GM23338 (cell line): ENCODE results near the gene SEC14L1. TPM values are rescaled to one million over a fixed set of nuclear protein-coding genes. Genes with fewer than 3 reads are reported as not detected.

Experiments
- ATAC-seq: fragments of 200-7000 bp; cut with Tn5 transposase; 3 replicates; pipeline ENCODE4 v1.9.1; 2020
- DNase-seq: peaks from one replicate; pipeline ENCODE4 v3.0.0-alpha.2; 2015; ENCODE audit warnings: low spot score
- H2AFZ ChIP-seq: fragments of 200-600 bp; sonication (generic); 2 replicates; pipeline ENCODE4 v1.8.0; 2016; ENCODE audit warnings: antibody characterized with exemption, mild to moderate bottlenecking, moderate library complexity
- H3F3A ChIP-seq: fragments of 200-600 bp; sonication (generic); replicated peaks from 2 replicates; pipeline ENCODE4 v1.8.0; 2017; ENCODE audit warnings: antibody characterized with exemption, mixed run types, low read depth
- H3K27ac ChIP-seq: fragments of 200-600 bp; sonication (generic); 2 replicates; pipeline ENCODE4 v1.6.1; 2016; ENCODE audit warnings: low read depth
- H3K27me3 ChIP-seq: fragments of 200-600 bp; sonication (generic); 2 replicates; pipeline ENCODE4 v1.8.0; 2016; ENCODE audit warnings: mild to moderate bottlenecking, mixed run types, moderate library complexity; ENCODE audit not compliant: insufficient read depth
- H3K36me3 ChIP-seq: fragments of 200-600 bp; sonication (generic); 2 replicates; pipeline ENCODE4 v1.8.0; 2016; ENCODE audit warnings: mild to moderate bottlenecking; ENCODE audit not compliant: insufficient read depth
- H3K4me1 ChIP-seq: fragments of 200-600 bp; sonication (generic); 2 replicates; pipeline ENCODE4 v1.8.0; 2016; ENCODE audit warnings: mild to moderate bottlenecking, moderate library complexity; ENCODE audit not compliant: insufficient read depth
- H3K4me2 ChIP-seq: fragments of 200-600 bp; sonication (generic); 2 replicates; pipeline ENCODE4 v1.7.1; 2017; ENCODE audit warnings: mixed run types
- H3K4me3 ChIP-seq: fragments of 200-600 bp; sonication (generic); 2 replicates; pipeline ENCODE4 v1.6.1; 2016; ENCODE audit warnings: mixed run types
- H3K79me2 ChIP-seq: fragments of 200-600 bp; sonication (generic); replicated peaks from 2 replicates; pipeline ENCODE4 v1.8.0; 2017; ENCODE audit warnings: mild to moderate bottlenecking; ENCODE audit not compliant: insufficient read depth
- H3K9me2 ChIP-seq: fragments of 200-600 bp; sonication (generic); 2 replicates; pipeline ENCODE4 v1.8.0; 2017; ENCODE audit not compliant: insufficient read depth
- H4K20me1 ChIP-seq: fragments of 200-600 bp; sonication (generic); replicated peaks from 2 replicates; pipeline ENCODE4 v1.8.0; 2017; ENCODE audit warnings: mild to moderate bottlenecking; ENCODE audit not compliant: insufficient read depth
- H3K27ac Mint-ChIP-seq: 2 replicates; pipeline ENCODE4 v1.8.0; 2020; ENCODE audit warnings: inconsistent platforms, mild to moderate bottlenecking, moderate library complexity, mixed read lengths
- H3K27me3 Mint-ChIP-seq: 3 replicates; pipeline ENCODE4 v1.8.0; 2022; ENCODE audit warnings: low read depth, mild to moderate bottlenecking, moderate library complexity, mixed read lengths, inconsistent platforms; ENCODE audit not compliant: insufficient read depth, poor library complexity
- H3K36me3 Mint-ChIP-seq: 3 replicates; pipeline ENCODE4 v1.8.0; 2021; ENCODE audit warnings: low read depth, mild to moderate bottlenecking, inconsistent platforms, moderate library complexity, mixed read lengths
- H3K4me1 Mint-ChIP-seq: 3 replicates; pipeline ENCODE4 v1.8.0; 2020; ENCODE audit warnings: mild to moderate bottlenecking, inconsistent platforms, mixed read lengths
- H3K4me3 Mint-ChIP-seq: 3 replicates; pipeline ENCODE4 v1.8.0; 2021; ENCODE audit warnings: moderate library complexity, mild to moderate bottlenecking, inconsistent platforms, mixed read lengths
- H3K9me3 Mint-ChIP-seq: 3 replicates; pipeline ENCODE4 v1.8.0; 2020; ENCODE audit warnings: moderate library complexity, mild to moderate bottlenecking, inconsistent platforms, mixed read lengths
- CREB1 ChIP-seq: fragments of 250-450 bp; sonication (Bioruptor Pico); IDR thresholded peaks from 2 replicates; pipeline ENCODE4 v1.5.0; 2020; ENCODE audit warnings: low read depth, mild to moderate bottlenecking, moderate library complexity
- CTCF ChIP-seq, 2 experiments: fragments of 200-600 bp in 1 of 2; sonication (generic) in 1 of 2; conservative IDR thresholded peaks; 2 replicates each; pipeline versions ENCODE4 v1.5.1 to v1.6.1; 2016 to 2017; ENCODE audit warnings: antibody characterized with exemption in 2 of 2, low read depth in 2 of 2, mild to moderate bottlenecking in 2 of 2, moderate library complexity in 1 of 2
- ETS1 ChIP-seq: IDR thresholded peaks from 2 replicates; pipeline ENCODE4 v1.6.1; 2016; ENCODE audit warnings: antibody characterized with exemption
- EZH2 ChIP-seq: fragments of 200-600 bp; sonication (generic); IDR thresholded peaks from one replicate; pipeline ENCODE4 v1.8.0; 2017; ENCODE audit warnings: antibody characterized with exemption, mild to moderate bottlenecking, low read depth; ENCODE audit not compliant: unreplicated experiment
- EZH2phosphoT487 ChIP-seq: fragments of 200-600 bp; sonication (generic); IDR thresholded peaks from one replicate; pipeline ENCODE4 v1.8.1; 2018; ENCODE audit warnings: antibody characterized with exemption; ENCODE audit not compliant: unreplicated experiment
- JUNB ChIP-seq: IDR thresholded peaks from one replicate; pipeline ENCODE4 v1.6.1; 2016; ENCODE audit warnings: antibody characterized with exemption; ENCODE audit not compliant: unreplicated experiment
- NANOG ChIP-seq: IDR thresholded peaks from 2 replicates; pipeline ENCODE4 v1.6.1; 2016; ENCODE audit warnings: antibody characterized with exemption, borderline replicate concordance
- POLR2AphosphoS5 ChIP-seq: IDR thresholded peaks from 2 replicates; pipeline ENCODE4 v1.6.1; 2016; ENCODE audit warnings: antibody characterized with exemption, low read depth
- REST ChIP-seq: IDR thresholded peaks from one replicate; pipeline ENCODE4 v1.6.1; 2018; ENCODE audit warnings: antibody characterized with exemption; ENCODE audit not compliant: unreplicated experiment
- STAT1 ChIP-seq: IDR thresholded peaks from one replicate; pipeline ENCODE4 v1.6.1; 2016; ENCODE audit warnings: antibody characterized with exemption; ENCODE audit not compliant: unreplicated experiment
- ZNF114 ChIP-seq: fragments of 250-450 bp; sonication (Bioruptor Pico); IDR thresholded peaks from 2 replicates; pipeline ENCODE4 v1.5.0; 2020; ENCODE audit warnings: mild to moderate bottlenecking, moderate library complexity
- ZNF331 ChIP-seq: fragments of 250-450 bp; sonication (Bioruptor Pico); IDR thresholded peaks from 2 replicates; pipeline ENCODE4 v1.5.0; 2020; ENCODE audit warnings: low read depth, mild to moderate bottlenecking, moderate library complexity
- ZNF462 ChIP-seq: fragments of 250-450 bp; sonication (Bioruptor Pico); IDR thresholded peaks from 2 replicates; pipeline ENCODE4 v1.5.0; 2020; ENCODE audit warnings: mild to moderate bottlenecking, moderate library complexity
- polyA plus RNA-seq: library from polyadenylated mRNA; unstranded; fragments of >200 nt; fragmentation: Nextera tagmentation; extraction: Ambion mirVana; gene quantifications from 2 replicates; pipeline ENCODE4 v1.2.1, GENCODE V29; 2016
- total RNA-seq: library from RNA; depleted of rRNA; stranded (reverse); fragments of >200 nt; shearing (Covaris generic); gene quantifications from 2 replicates; pipeline ENCODE4 v1.2.3, GENCODE V29; 2014

Gene SEC14L1
- total and polyA plus RNA-seq, 2 experiments from 2014 or later = 26.8 to 54.8 TPM

- TF ChIP-seq POLR2AphosphoS5 = no peak
- no peak for TF ChIP-seq EZH2phosphoT487
- no peak for TF ChIP-seq CTCF (conservative IDR thresholded peaks at IDR 0.05; ENCODE audit: low read depth in 2 of 2)
- TF ChIP-seq EZH2 = no peak
- TF ChIP-seq CREB1 (CRISPR knock-in tag) = no peak
- TF ChIP-seq STAT1 = no peak
- no peak for TF ChIP-seq ZNF114 (CRISPR knock-in tag)
- no peak for TF ChIP-seq ZNF331 (CRISPR knock-in tag)
- TF ChIP-seq ETS1 = no peak
- no peak for TF ChIP-seq NANOG
- TF ChIP-seq JUNB = no peak
- TF ChIP-seq ZNF462 (CRISPR knock-in tag) = no peak
- TF ChIP-seq REST = no peak
- H3K4me1 Mint-ChIP-seq = peaks cover 17% of the 10 kb centered on the region
These were observed 89.7 kb downstream of the SEC14L1 start for GRCh38 chr17:77230436-77230830.

More at GRCh38 chr17:77230436-77230830, 89.7 kb downstream of the SEC14L1 start:
- H3K27ac ChIP-seq = no peak overlapping the region
- Mint-ChIP-seq H3K36me3 (no peaks in the 10 kb centered on the region; the same call in 2 of the 3 replicates), H3K4me3 (no peak overlapping the region), H3K9me3 (no peaks in the 10 kb centered on the region; the same call in 2 of the 3 replicates), H3K27me3 (peaks cover 8% of the 10 kb centered on the region), H3K27ac (no peak overlapping the region)
- no peaks in the 10 kb centered on the region for H3K79me2 ChIP-seq
- no peak overlapping the region for H3K4me3 ChIP-seq
- H4K20me1 ChIP-seq = no peaks in the 10 kb centered on the region
- no peaks in the 10 kb centered on the region for H3K36me3 ChIP-seq
- no peaks in the 10 kb centered on the region for H3K9me2 ChIP-seq
- no peak for DNase-seq
- no peak for ATAC-seq
- H3K27me3 ChIP-seq = no peaks in the 10 kb centered on the region
- H2AFZ ChIP-seq = no peak overlapping the region
- no peak overlapping the region for H3K4me2 ChIP-seq
- no peaks in the 10 kb centered on the region for H3F3A ChIP-seq
- 0 out of 2 replicates have a peak, but pooled peaks cover 8% of the 10 kb centered on the region for H3K4me1 ChIP-seq
